ENCODE results near the gene NUDT14.

DNA sequence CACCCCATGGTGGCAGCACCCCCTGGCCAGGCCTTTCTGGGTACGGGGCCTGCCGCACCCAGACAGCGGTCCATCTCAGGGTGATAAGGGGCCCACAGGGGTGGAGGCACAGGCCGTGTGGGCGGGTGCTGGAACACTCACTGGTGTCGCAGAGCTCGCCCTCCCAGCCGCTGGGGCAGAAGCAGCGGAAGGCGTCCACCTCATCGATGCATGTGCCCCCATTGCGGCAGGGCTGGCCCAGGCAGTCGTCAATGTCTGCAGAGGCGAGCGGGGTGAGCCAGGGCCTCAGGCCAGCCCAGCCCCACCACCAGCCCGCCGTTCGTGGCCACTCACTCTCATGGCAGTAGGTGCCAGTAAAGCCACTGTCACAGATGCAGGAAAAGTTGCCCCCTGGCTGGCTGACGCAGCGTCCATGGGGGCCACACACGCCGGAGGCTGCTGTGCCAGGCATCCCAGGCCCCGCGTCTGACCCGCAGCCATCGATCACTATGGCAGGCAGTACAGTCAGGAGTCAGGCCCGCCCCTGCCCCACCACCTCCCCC is 32.4 kb downstream of the NUDT14 start:
- TF ChIP-seq, protein P1, sequence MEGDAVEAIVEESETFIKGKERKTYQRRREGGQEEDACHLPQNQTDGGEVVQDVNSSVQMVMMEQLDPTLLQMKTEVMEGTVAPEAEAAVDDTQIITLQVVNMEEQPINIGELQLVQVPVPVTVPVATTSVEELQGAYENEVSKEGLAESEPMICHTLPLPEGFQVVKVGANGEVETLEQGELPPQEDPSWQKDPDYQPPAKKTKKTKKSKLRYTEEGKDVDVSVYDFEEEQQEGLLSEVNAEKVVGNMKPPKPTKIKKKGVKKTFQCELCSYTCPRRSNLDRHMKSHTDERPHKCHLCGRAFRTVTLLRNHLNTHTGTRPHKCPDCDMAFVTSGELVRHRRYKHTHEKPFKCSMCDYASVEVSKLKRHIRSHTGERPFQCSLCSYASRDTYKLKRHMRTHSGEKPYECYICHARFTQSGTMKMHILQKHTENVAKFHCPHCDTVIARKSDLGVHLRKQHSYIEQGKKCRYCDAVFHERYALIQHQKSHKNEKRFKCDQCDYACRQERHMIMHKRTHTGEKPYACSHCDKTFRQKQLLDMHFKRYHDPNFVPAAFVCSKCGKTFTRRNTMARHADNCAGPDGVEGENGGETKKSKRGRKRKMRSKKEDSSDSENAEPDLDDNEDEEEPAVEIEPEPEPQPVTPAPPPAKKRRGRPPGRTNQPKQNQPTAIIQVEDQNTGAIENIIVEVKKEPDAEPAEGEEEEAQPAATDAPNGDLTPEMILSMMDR (IDR thresholded peaks at IDR 0.05): no peak
- TF ChIP-seq POLR2A (IDR thresholded peaks at IDR 0.05): no peak
